Right hindlimb (tissue), 1 donor: ENCODE measurements around the gene CSRNP2.

Experiments used
- DNase-seq: peaks from one replicate; pipeline ENCODE4 v3.0.0-alpha.2; 2018

Gene CSRNP2

GRCh38 chr12:51077930-51078329, 5.5 kb downstream of the CSRNP2 start:
- no peak for DNase-seq

- DNase-seq = no peak
These were observed 7.0 kb downstream of the CSRNP2 start for GRCh38 chr12:51076236-51076930.

- no peak for DNase-seq
These were observed 8.0 kb downstream of the CSRNP2 start for GRCh38 chr12:51075390-51075789.

GRCh38 chr12:51071663-51072062, 11.7 kb downstream of the CSRNP2 start:
- DNase-seq = no peak

GRCh38 chr12:51070004-51070403, 13.4 kb downstream of the CSRNP2 start:
- DNase-seq = no peak

- no peak for DNase-seq
These were observed 15.6 kb downstream of the CSRNP2 start for GRCh38 chr12:51067771-51068170.

GRCh38 chr12:51067229-51067628, 16.2 kb downstream of the CSRNP2 start:
- no peak for DNase-seq

- no peak for DNase-seq
These were observed 17.9 kb downstream of the CSRNP2 start for GRCh38 chr12:51065530-51065929.

GRCh38 chr12:51062631-51063397, 20.6 kb downstream of the CSRNP2 start:
- no peak for DNase-seq

- DNase-seq = no peak
These were observed 24.3 kb downstream of the CSRNP2 start for GRCh38 chr12:51059086-51059485.

- DNase-seq = no peak
These were observed 27.2 kb downstream of the CSRNP2 start for GRCh38 chr12:51056242-51056641.

GRCh38 chr12:51055060-51055459, 28.3 kb downstream of the CSRNP2 start:
- DNase-seq = no peak

- DNase-seq = no peak
These were observed 31.6 kb downstream of the CSRNP2 start for GRCh38 chr12:51051787-51052186.

- no peak for DNase-seq
These were observed 33.9 kb downstream of the CSRNP2 start for GRCh38 chr12:51049525-51049924.

GRCh38 chr12:51048661-51049251, 34.6 kb downstream of the CSRNP2 start:
- no peak for DNase-seq

- DNase-seq = peak; percentile 96
These were observed 35.5 kb downstream of the CSRNP2 start, which contains the start of gene LETMD1 for GRCh38 chr12:51047655-51048540. Gene LETMD1 (plus strand): TSS chr12:51048327. CDS start chr12:51048357, 30 bp downstream.

GRCh38 chr12:51036279-51036678, 47.1 kb downstream of the CSRNP2 start:
- no peak for DNase-seq

GRCh38 chr12:51033457-51034089, 49.8 kb downstream of the CSRNP2 start:
- DNase-seq = no peak

- no peak for DNase-seq
These were observed 50.3 kb downstream of the CSRNP2 start for GRCh38 chr12:51033048-51033447.

- DNase-seq = no peak
These were observed 54.6 kb downstream of the CSRNP2 start for GRCh38 chr12:51028813-51029150.

GRCh38 chr12:51028126-51028812, 55.1 kb downstream of the CSRNP2 start:
- no peak for DNase-seq

GRCh38 chr12:51027342-51027835, 56.0 kb downstream of the CSRNP2 start:
- DNase-seq = no peak
